HG03060 (cell line): ENCODE results near the gene DYNC2H1.
"Not testable (repeated sequence)": the region's sequence is repeated elsewhere in the genome, so short reads cannot be mapped to it uniquely, and the experiment has no call there.

ENCODE experiments used
- ATAC-seq: cut with Tn5 transposase; IDR thresholded peaks from one replicate; pipeline ENCODE4 v1.9.1; 2021; ENCODE audit warnings: low read depth, moderate number of reproducible peaks; ENCODE audit not compliant: unreplicated experiment

The DYNC2H1 gene

DNA sequence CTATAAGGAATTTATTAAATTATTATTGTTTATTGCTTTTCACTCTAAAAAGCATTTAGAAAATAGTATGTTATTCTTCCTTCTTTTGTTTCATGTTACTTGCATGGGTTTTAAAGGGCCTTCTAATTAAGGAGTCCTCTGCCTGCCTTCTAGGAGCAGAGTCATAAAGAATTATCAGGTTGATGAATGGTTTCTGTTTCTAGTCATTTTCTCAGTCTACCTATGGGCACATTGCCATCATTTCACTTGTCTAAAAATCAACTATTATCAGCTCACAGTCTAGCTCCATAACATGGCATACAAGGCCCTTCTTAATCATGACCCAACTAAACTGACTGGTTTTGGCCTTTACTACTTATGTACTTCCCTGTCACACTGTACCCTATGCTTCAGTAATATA lies 16.2 kb downstream of the DYNC2H1 start:
- no peak for ATAC-seq

DNA sequence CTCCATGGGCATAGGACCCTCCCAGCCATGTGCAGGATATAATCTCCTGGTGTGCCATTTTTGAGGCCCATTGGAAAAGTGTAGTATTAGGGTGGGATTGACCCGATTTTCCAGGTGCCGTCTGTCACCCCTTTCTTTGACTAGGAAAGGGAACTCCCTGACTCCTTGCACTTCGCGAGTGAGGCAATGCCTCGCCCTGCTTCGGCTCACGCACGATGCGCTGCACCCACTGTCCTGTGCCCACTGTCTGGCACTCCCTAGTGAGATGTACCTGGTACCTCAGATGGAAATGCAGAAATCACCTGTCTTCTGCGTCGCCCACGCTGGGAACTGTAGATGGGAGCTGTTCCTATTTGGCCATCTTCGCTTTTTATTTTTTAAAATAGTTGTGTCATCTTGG lies 32.8 kb downstream of the DYNC2H1 start:
- ATAC-seq = not testable (repeated sequence)

DNA sequence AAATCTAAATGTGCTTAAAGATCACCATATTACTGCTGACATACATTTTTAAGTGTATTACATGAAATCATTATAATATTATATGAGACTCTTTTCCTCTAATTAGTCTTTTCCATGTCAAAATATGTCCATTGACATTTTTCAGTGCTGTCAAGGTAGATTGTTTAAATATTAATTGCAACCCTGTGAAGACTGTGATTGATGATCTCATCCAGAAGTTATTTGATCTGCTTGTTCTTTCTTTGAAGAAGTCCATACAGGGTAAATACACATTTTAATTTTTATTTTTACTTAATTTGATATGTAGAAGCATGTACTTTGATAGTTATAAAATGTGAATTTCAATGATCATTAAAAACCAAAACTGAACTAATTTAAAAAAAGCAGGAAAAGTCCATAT lies 38.4 kb downstream of the DYNC2H1 start:
- no peak for ATAC-seq

DNA sequence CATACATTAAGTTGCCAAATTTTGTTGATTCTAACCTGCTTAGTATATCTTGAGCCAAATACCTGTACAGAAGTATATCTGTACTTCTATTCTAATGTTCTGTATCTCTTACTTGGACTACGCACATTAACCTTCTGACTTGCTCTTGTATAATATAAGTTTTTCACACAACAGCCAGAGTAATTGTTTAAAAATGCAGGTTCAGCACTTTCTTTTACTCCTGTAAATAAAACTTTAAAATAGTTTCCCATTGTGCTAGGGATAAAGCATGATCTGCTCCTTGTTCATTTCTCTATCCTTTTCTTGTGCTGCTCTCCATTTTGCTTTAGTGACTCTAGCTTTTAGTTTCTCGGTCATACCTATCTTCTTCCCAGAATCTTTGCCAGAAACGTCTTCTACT lies 48.3 kb downstream of the DYNC2H1 start:
- ATAC-seq = no peak

DNA sequence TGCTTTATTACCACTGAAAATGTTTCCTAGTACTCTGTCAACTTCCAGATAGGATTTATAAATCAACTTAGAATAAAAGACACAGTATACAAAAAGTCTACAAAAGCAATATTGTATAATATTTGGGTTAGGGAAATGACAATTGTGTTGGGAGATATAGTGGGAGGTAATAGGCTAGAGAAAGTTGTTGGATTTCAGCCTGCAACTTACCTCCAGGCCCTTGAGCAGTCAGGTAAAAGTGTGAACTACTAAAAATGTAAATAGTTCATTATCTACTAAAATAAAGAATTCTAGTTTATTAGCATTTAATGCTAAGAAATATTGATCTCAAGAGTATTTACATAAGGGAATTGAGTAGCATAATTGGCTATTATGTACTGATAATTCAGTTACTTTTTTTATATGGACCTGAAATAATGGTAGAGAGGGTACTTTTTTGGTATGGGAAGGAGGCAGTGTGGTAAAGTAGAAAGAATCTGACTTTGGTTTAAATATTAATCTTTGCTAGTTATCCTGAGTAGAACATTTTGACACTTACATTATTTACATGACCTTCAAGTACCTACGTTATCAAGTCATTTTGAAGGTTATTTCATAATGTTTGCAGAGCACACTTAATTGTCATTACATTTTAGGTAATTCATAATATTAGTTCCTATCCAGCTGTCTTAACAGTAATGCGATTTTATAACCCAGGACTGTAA lies 55.0 kb downstream of the DYNC2H1 start:
- ATAC-seq = no peak

DNA sequence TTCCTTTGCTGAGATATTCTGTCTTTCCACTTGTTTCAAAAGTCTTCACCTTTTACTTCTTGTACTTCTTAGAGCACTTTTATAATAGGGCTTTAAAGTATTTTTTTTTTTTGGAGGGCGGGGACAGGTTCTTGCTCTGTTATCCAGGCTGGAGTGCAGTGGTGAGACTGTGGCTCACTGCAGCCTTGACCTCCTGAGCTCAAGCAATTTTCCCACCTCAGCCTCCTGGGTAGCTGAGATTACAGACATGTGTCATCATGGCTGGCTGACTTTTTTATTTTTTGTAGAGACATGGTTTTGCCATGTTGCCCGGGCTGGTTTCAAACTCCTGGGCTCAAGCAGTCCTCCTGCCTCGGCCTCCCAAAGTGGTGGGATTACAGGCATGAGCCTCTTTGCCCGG lies 57.9 kb downstream of the DYNC2H1 start:
- ATAC-seq = no peak

DNA sequence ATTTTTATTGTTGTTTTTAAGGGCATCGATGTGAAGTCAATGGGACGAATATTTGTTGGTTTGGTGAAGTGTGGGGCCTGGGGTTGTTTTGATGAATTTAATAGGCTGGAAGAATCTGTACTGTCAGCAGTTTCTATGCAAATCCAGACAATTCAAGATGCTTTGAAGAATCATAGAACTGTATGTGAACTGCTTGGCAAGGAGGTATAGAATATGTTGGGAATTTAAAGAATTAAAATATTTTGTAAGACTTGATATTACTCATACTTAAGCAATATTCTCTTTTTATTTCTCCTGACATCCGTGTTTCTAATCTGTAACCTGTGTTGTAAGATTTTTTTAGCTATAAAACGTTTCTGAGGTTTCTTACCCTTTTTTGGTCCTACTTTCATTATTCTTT lies 61.6 kb downstream of the DYNC2H1 start:
- no peak for ATAC-seq

DNA sequence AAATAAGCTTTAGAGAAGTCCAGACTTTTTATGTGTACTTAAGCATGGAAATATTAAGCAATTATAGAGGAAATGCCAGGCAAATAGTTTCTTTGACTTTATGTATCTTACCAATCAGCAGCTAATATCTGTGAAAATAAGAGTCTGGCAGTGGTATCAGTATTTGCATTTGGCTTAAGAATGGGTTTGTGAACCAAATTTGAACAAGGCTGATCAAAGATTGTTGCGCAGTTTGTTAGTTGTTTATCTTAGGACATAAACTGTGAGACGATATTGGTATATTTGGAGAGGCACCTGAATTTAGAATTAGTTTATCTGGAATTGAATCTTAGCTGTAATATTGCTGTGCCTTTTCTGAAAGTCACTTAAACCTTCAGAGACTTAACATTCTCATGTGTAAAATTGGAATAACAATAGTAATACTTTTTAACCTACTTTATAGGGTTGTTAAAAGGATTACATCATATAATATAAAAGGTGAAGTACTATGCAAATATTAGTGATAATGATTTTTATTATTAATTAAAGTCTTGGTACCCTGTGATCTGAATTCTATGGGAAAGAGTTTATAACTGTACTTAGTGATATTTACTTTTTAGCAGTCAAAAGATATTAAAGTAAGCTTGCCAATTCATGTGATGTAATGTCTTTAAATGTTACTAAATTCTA lies 66.4 kb downstream of the DYNC2H1 start:
- no peak for ATAC-seq

DNA sequence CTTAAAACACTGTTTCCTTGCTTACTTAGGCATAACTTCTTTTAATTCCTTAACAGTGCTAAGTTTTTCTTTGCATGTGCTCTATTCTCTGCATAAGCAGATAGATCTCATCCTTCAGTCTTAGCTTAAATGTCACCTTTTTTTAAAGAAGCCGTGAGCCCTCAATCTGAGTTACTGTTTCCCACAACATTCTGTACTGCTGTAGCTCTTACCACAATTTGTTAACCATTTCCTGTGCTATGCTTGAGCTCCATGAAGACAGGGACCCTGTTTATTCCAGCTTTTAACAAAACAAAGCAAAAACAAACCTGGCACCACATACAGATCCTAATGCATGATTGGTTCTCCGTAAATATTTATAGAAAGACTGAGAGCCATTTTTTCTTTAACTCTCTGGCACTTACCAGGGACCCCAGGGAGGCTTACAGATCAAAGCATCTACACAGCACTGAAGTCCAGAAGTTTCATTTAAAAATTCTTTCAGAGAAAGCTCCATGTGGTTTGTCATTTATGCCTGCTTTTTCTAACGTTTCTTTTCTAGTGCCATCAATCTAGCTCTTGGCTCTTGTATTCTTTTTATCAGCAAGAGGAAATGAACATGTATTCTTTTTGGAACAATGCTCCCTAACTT lies 74.9 kb downstream of the DYNC2H1 start:
- no peak for ATAC-seq

DNA sequence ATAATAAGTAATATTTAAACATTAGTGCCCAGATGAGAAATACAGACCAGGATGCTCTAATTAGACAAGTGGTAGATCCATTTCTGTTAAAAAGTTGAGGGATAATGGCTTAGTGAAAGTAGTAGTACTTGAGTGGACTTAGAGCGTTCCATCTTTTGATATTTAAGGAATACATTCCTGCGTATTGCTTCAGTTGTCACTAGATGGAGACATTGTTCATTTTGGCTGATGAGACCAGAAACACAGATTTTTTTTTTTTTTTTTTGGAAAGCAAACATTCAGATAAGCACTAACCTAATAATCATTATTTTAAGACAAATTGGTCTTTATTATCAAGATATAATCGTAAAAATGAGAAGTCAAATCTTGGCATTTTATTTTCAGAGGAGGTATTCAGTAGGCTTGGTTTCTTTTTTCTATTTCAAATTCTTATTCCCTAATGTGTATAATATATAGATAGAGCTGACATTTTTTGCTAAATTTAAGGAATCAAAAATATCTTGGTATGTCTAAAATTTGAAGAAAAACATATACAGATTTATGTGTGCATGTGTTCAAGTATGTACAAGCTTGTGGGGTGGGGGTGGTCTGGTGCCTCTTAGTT lies 92.9 kb downstream of the DYNC2H1 start:
- ATAC-seq = no peak

DNA sequence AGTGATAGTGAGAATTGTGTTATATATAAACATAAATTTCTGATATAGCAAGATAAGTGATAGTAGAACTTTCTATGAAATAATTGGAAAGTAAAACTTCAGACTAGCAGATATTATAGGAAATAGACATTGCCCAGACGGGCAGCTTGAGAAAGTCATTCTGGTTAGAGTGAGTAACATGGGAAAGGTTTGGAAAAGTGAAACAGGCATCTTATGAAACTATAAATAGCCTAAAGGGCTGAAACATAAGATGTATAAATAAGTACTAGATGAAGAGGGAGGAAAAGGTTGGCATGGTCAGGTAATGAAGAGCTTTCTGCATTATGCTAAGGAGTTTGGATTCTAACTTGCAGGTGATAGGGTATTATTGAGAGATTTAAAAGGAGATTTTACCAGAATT lies 101.3 kb downstream of the DYNC2H1 start:
- no peak for ATAC-seq

DNA sequence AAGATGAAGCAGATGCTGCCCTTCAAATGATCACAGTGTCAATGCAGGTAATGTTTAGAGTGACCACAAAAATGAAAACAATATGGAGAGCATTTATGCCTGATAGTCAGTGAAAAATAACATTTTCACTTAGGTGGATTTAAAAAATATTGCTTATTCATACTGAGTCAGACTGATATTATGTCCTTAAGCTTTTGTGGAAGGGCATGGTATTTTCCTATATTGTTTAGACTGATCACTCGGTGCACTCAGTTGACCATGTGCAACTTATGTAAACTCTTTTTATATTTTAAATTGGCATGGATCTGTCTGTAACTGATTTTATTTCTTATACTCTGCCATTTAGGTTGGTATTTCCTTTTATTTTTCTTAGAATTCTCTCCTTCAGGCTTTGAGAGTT lies 106.6 kb downstream of the DYNC2H1 start:
- no peak for ATAC-seq

DNA sequence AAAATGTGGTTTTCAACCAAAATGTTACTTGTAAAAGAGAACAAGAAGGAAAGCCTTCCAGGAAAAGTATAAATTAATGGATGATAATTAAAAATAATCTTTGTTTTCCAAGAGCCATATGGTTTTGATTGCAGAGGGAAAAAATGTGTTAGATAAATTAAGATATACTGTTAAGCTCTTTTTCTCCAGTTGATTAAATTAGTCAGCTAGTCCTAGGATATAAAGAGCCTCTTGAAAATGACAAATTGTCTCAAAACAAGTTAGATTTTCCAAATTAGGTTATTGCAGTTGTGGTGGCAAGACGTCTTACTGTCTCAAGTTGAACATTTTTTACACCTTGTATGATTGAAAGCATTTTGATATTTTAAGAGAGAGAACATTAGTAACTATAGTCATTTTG lies 110.9 kb downstream of the DYNC2H1 start:
- ATAC-seq = no peak

DNA sequence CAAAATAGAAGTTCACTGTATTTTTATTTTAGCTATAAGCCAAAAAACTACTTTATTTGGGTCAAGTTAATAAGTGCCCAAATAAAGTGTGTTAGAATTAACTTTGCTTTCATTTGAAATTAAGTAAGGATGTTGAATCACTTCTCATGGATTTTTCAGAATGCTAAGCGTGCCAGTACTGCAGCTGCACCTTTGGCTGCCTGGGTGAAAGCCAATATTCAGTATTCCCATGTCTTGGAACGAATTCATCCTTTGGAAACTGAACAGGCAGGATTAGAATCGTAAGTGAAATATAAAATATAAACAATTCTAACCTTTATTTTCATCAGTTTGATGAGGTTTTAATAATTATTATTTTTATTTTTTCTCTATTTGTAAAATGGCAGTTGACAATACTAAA lies 113.6 kb downstream of the DYNC2H1 start:
- no peak for ATAC-seq

DNA sequence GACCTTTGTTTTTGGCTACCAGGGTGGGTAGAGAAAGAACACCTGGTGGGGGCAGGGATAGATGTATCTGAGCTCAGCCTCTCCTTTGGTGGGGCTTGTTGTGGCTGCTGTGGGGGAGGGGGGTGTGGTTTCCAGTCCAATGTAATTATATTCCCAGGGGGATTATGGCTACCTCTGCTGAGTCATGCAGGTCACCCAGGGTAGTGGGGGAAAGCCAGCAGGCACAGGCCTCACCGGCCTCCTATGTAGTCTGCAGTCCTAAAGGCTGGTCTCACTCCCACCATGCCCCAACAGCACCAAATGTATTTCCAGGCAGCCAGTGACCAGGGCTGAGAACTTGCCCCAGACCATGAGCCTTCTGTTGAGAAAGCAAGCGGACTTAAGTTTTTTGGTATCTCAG lies 119.6 kb downstream of the DYNC2H1 start:
- ATAC-seq = no peak

DNA sequence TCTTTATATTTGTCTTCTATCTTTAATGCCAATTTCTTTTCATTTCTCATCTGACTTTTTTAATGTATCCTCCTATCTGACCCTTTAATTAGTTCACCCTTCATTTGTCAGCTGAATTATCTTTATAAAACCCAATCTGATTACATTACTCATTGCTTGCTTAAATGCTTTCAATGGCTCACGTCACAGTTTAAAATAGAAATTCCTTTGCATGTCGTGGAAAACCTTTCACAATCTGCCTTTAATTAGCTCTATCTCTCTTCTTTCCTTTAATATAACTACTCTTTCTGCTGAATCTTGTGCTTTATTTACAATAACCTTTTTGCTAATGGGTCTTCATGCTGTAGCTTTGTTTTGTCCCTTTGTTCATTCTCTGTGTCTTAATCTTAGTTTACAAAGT lies 125.7 kb downstream of the DYNC2H1 start:
- no peak for ATAC-seq

DNA sequence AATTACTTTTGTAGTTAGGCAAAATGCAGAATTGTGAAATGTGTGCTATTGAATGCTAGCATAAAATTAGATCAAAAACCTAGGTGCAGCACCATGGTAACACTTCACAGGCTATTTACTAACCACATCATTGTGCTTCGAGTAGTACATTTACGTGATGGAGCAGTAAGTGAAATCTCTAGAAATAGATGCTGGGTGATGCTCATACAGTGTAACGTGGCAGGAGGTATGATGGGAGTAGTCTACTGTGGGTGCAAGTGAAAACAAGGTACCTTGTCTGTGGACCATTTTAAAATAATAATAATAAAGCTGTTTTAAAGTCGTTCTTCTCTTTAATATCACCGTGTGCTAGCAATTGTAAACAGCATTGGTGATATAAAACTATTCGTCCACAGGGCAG lies 132.3 kb downstream of the DYNC2H1 start:
- ATAC-seq = no peak

DNA sequence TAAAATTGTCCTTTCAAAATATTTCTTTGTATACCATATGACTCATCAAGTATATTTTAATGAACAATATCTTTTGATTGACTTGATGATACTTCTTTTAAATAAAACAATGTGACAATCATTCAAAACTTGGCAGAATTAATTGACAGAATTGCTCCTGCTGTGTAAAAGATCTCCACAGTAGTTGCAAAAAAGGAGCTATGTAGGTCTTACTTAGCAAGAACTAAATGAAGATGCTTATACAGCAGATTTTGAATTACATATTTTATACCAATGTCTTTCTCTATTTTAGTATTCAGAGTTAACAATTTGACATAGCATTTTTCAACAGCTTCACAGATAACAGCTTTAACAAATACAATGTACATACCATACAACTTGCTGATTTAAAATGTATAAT lies 144.9 kb downstream of the DYNC2H1 start:
- ATAC-seq = no peak

DNA sequence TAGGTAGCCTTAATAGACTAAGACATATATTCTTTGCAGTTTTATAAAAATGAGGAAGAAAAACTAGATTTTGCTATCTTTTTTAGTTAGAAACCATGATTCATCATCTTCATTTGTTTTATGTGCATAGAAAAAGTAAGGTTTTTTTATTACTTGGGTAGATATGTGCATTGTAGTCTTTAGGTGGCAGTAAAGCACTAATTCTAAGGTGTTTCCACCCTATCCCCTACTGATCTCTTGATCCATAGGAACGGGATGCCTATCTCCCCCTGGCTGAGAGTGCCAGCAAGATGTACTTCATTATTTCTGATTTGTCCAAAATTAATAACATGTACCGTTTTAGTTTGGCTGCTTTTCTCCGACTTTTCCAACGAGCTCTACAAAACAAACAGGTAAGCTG lies 148.1 kb downstream of the DYNC2H1 start:
- ATAC-seq = no peak

DNA sequence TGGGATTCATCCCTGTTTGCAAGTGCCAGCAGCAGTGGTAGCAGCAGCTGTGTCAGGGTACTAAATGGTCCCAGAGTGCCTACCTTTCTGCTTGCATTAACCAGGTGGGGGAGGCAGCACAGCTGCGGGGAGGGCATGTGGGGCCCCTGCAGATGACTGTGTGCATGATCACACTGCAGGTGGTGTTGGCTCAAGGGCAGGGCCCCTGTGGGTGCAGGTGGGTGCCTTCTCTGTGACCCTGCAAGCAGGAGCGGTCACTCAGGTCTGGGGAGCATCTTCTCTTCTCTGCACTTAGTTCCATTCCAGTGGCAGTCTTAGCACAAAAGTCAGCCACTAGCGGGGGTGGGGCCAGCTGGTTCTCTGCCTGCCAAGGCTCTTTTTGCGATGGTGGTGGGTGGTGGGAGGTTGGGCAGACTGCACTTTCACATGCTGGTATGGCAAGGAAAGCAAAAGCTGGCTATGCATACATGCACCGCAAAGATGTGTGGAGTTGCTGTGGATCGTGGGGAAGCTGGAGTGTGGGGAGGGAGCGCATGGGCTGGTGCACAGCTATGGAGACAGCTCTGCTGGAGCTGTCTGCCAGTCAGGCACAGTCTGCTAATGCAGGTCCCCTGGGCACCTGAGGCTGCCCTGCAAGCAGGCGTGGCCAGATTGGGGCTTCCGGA lies 157.1 kb downstream of the DYNC2H1 start:
- ATAC-seq = no peak

DNA sequence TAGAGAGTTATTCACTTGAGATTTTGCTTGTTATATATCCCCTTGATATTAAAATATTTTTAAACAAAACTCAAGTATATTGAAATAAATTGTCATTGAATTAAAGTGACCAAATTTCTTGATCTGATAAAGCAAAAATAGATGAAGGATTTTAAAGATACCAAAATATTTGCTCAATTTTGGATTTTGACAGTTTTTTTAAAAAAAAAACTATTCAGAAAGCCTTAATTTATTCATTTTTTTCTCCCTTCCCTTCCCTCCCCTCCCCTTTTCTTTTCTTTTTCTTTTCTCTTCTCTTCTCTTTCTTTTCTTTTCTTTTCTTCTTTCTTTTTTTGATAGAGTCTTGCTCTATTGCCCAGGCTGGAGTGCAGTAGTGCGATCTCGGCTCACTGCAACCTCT lies 163.7 kb downstream of the DYNC2H1 start:
- no peak for ATAC-seq
